Ishikawa (cell line): Measurements from ENCODE around the gene IL15RA.
A peak's percentile ranks its signal among the peaks of the same experiment; 100 is the strongest.

Experiments
- CEBPB ChIP-seq: IDR thresholded peaks from 2 replicates; pipeline ENCODE4 v1.6.1; 2012
- CREB1 ChIP-seq: IDR thresholded peaks from 2 replicates; pipeline ENCODE4 v1.6.1; 2012; ENCODE audit warnings: low read depth
- EGR1 ChIP-seq: IDR thresholded peaks from 2 replicates; pipeline ENCODE4 v1.6.1; 2012
- EP300 ChIP-seq: IDR thresholded peaks from 2 replicates; pipeline ENCODE4 v1.6.1; 2012; ENCODE audit warnings: borderline replicate concordance
- FOXM1 ChIP-seq: IDR thresholded peaks from 2 replicates; pipeline ENCODE4 v1.6.1; 2012; ENCODE audit warnings: low read depth, borderline replicate concordance
- MAX ChIP-seq: IDR thresholded peaks from 2 replicates; pipeline ENCODE4 v1.6.1; 2012
- NFIC ChIP-seq: IDR thresholded peaks from 2 replicates; pipeline ENCODE4 v1.6.1; 2012
- RAD21 ChIP-seq: IDR thresholded peaks from 2 replicates; pipeline ENCODE4 v1.6.1; 2012; ENCODE audit warnings: low read depth
- REST ChIP-seq: IDR thresholded peaks from 2 replicates; pipeline ENCODE4 v1.6.1; 2012; ENCODE audit warnings: low read depth, mild to moderate bottlenecking
- TAF1 ChIP-seq: IDR thresholded peaks from 2 replicates; pipeline ENCODE4 v1.6.1; 2012; ENCODE audit warnings: low read depth, mild to moderate bottlenecking
- TCF12 ChIP-seq: IDR thresholded peaks from 2 replicates; pipeline ENCODE4 v1.6.1; 2012; ENCODE audit warnings: low read depth
- TEAD4 ChIP-seq: IDR thresholded peaks from 2 replicates; pipeline ENCODE4 v1.6.1; 2012
- USF1 ChIP-seq: IDR thresholded peaks from 2 replicates; pipeline ENCODE4 v1.6.1; 2012
- YY1 ChIP-seq: IDR thresholded peaks from 2 replicates; pipeline ENCODE4 v1.6.1; 2012; ENCODE audit warnings: low read depth
- ZBTB7A ChIP-seq: IDR thresholded peaks from 2 replicates; pipeline ENCODE4 v1.6.1; 2012; ENCODE audit warnings: low read depth

Gene IL15RA

GRCh38 chr10:5977471-5978229 is at the start of gene IL15RA:
Gene IL15RA (minus strand): TSS chr10:5977543. CDS start chr10:5977492, 51 bp downstream.
- TF ChIP-seq USF1 (no peak), ZBTB7A (peak; percentile 63), CEBPB (no peak), TCF12 (0 out of 2 replicates have a peak, but pooled peaks have one; percentile 11), MAX (peak; percentile 41), EP300 (no peak)

GRCh38 chr10:6025683-6026255 is 48.4 kb upstream of the IL15RA start:
- TF ChIP-seq CEBPB (no peak), TAF1 (no peak), FOXM1 (no peak), TEAD4 (no peak), ZBTB7A (no peak)

- no peak for TF ChIP-seq CREB1
- no peak for TF ChIP-seq YY1
- no peak for TF ChIP-seq NFIC
- TF ChIP-seq ZBTB7A, result no peak
- no peak for TF ChIP-seq TCF12
- TF ChIP-seq REST, result no peak
- TF ChIP-seq TAF1, result no peak
- no peak for TF ChIP-seq TEAD4
- TF ChIP-seq USF1, result no peak
- TF ChIP-seq EGR1, result no peak
- TF ChIP-seq EP300, result no peak
- no peak for TF ChIP-seq RAD21
- TF ChIP-seq CEBPB, result no peak
- no peak for TF ChIP-seq FOXM1
- no peak for TF ChIP-seq MAX
These were observed 47.0 kb upstream of the IL15RA start for GRCh38 chr10:6024334-6024682.

- TF ChIP-seq TEAD4, result no peak
- TF ChIP-seq EP300, result no peak
- no peak for TF ChIP-seq TAF1
- no peak for TF ChIP-seq RAD21
- no peak for TF ChIP-seq CREB1
- TF ChIP-seq USF1, result no peak
- TF ChIP-seq MAX, result no peak
- TF ChIP-seq NFIC, result no peak
- TF ChIP-seq FOXM1, result no peak
- TF ChIP-seq YY1, result no peak
- no peak for TF ChIP-seq CEBPB
- no peak for TF ChIP-seq EGR1
- TF ChIP-seq ZBTB7A, result no peak
- no peak for TF ChIP-seq TCF12
- no peak for TF ChIP-seq REST
These were observed 46.5 kb upstream of the IL15RA start for GRCh38 chr10:6023661-6024333.

- TF ChIP-seq FOXM1, result no peak
- TF ChIP-seq EP300, result no peak
- no peak for TF ChIP-seq TAF1
- no peak for TF ChIP-seq REST
- TF ChIP-seq EGR1, result no peak
- no peak for TF ChIP-seq YY1
- TF ChIP-seq CEBPB, result no peak
- TF ChIP-seq ZBTB7A, result no peak
- TF ChIP-seq RAD21, result no peak
- TF ChIP-seq MAX, result no peak
- TF ChIP-seq TCF12, result no peak
- TF ChIP-seq CREB1, result no peak
- TF ChIP-seq NFIC, result no peak
- TF ChIP-seq USF1, result no peak
- TF ChIP-seq TEAD4, result no peak
These were observed 45.3 kb upstream of the IL15RA start for GRCh38 chr10:6022660-6023059.
